HG02642 (cell line): ENCODE results near the gene UGGT2.
"Not testable (repeated sequence)": the region's sequence is repeated elsewhere in the genome, so short reads cannot be mapped to it uniquely, and the experiment has no call there.

ENCODE experiments used
- ATAC-seq: cut with Tn5 transposase; IDR thresholded peaks from one replicate; pipeline ENCODE4 v1.9.1; 2021; ENCODE audit warnings: mild to moderate bottlenecking; ENCODE audit not compliant: unreplicated experiment, poor library complexity

Gene UGGT2

DNA sequence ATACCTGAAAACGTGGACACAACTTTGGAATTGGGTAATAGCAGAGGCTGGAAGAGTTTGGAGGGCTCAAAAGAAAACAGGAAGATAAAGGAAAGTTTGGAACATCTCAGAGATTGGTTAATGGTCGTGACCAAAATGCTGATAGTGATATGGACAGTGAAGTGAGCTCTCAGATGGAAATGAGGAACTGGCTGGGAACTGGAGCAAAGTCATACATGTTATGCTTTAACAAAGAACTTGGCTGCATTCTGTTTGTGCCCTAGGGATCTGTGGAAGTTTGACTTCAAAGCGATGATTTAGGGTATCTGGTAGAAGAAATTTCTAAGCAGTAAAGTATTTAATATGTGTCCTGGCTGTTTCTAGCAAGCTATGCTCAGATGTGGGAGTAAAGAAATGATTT lies 240.1 kb downstream of the UGGT2 start:
- no peak for ATAC-seq

DNA sequence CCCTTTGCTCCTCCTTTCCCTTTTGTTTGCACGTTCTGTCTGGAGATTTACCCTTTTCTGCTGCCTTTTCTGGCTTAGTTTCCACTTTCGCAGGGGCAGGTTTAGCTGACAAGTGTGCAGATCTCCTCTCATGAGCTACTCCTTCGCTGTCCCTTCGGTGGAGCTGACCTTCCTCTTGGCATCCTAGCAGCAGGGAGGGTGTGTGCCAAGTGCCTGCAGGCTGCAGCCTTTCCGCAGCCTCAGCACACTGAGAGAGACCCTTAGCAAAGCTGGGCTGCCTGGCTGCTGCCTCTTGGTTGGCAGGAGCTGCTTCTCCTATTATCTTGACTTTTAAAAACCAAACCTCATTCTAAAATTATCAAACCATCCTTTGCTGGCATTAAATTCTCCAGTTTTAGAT lies 243.8 kb downstream of the UGGT2 start:
- ATAC-seq: no peak

DNA sequence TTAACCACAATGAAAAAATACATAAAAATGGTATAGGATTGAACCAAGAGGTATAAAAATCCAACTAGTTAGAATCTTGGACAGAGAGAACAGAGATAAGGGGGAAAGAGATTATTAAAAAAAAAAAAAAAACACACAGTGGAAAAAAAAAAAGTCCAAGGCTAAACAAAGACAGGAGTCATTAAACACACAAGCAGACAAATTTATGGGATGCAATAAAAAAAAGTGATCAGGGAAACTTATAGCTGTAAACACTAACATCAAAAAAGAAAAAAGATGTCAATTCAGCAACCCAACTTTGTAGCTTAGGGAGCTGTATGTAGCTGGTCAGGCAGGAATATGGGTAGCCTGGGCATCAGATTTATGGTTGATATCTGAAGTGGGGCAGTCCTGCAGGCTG lies 247.3 kb downstream of the UGGT2 start:
- no peak for ATAC-seq

DNA sequence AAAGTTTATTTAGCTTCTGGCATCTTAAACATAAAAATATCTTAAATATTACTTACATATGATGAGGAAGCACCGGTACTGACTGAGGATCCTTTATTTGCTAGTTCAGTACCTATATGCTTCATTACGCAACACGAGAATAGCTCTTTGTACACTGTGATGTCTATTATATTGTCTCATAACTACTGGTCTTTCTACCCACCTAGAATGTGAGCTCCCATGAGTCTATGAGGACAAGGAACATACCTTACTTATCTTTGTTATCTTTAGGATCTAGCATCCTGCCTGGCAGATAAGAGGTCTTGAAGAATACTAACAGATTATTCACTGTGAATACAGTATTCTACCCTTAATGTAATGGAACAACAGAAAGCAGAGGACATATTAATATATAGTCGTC lies 251.4 kb downstream of the UGGT2 start:
- ATAC-seq: no peak

DNA sequence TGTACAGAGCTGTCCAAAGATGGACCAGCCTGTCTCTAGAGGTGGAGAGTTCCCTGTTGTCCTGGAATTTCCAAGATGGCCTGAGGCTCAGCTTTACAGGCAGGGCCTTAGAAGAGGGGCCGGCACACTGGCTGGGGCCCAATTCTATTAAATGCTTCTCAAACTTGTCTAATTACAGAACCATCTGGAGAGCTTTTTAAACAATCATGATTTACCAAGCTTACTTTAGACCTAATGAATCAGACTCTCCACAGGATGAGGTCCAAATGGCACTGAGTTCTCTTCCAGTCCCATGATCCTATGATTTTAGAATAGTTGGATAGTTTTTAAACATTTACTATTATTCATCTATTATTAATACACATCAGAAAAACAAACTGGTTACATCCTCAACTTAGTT lies 252.8 kb downstream of the UGGT2 start:
- ATAC-seq: no peak

DNA sequence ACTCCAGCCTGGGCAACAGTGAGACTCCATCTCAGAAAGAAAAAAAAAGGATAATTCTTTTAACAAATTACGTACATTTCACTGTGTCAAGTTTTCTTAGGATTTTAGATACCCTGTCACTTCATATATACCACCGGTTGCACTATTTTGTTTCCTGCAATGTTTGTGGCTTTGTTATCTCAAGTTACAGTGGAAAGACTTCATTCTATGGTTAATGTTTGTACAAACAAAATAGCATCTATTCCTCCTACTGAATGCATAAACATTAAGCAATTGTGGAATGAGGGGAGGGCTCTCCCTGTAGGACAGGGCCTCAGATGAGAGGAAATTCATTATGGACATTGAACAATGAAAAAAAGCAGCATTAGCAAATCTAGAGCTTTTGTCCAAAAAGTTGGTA lies 256.2 kb downstream of the UGGT2 start:
- ATAC-seq: no peak

DNA sequence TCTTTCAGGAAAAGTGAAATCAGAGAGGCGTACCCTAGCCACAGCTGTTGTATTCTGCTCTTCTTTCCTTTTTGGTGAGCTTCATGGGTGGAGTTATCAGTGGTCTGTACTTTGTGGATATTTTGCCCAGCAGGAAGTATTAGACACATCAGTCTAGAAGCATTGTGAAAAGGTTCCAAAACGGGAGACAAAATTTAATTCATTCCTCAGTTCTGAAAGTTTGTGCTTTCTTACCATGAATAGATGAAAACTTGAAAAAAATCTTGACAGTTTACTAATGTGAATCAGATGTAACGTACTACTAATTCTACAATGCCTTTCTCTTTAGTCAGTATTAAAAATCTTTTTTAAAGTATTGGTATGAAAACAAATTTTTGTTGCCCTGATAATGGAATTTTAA lies 259.4 kb downstream of the UGGT2 start:
- ATAC-seq: no peak

DNA sequence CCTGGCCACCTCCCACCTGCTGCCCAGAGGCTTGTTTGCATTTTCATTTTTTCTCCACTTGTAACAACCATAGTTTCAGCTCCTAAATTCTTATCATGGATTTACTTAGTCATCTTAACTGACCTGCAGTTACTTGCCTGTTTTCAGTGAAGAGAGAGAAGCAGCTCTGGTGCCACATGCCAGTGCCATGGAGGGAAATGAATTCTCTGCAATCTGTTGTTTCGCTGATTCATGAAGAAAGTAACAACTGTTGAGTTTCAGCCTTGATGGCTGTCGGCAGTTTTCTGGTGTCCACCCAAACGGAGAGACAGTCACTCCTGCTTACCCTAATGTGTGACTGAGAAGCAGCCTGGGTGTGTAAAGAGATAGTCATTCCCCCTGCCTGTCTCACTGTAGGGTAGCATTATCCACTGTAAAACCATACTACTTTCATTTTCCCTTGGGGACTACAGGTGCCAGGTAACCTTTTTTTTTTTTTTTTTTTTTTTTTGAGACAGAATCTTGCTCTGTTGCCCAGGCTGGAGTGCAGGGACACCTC lies 260.1 kb downstream of the UGGT2 start:
- no peak for ATAC-seq

DNA sequence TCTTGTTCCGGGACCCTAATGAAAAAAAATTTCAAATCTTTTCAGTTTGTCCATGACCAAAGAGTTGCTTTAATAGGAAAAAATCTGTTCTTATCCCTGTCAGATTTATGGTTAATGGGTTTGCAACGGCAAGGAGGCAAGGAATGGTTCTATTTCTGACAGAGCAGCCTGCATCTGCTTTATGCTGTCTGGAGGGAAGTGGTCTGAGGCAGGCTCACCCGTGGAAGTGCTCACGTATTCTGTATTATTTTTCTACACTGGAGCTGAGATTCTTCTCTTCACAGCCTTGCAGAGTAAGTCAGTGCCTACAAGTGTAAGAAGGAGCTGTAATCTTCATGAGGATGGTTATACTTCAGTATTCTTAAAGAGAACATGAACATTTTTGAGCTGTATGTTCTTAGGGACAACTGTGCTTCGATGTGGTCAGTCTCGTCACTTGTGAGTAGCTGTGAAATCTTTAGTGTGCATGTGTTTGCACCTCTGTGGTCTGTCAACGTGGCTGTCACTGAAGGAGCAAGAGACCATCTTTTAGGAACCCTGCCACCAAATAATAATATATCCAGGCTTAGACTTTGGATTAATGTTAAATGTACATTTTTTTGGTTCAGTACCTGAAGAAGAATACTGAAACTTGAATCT lies 262.0 kb downstream of the UGGT2 start:
- ATAC-seq: no peak

DNA sequence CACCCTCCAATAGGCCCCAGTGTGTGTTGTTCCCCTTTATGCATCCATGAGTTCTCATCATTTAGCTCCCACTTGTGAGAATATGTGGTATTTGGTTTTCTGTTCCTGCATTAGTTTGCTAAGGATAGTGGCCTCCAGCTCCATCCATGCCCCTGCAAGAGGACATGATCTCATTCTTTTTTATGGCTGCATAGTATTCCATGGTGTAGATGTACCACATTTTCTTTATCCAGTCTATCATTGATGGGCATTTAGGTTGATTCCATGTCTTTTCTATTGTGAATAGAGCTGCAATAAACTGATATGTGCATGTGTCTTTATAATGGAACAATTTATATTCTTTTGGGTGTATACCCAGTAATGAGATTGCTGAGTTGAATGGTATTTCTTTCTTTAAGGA lies 263.9 kb downstream of the UGGT2 start:
- not testable (repeated sequence) for ATAC-seq

DNA sequence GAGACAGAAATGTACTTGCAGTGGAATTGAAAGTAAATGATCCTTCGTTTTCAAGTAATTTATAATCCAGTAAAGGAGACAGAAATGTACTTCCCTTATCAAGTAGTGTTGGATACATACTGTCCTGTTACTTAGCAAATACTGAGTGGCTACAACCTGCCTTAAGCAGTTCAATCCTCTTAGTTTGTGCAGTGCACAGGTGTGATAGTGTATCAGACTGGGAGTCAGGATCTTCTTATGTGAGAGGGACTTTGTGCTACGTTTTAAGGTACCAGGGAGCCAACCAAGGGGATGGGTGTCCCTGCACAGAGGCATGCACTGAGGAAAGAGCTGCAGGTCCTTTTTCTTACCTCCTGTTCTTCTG lies 265.1 kb downstream of the UGGT2 start:
- ATAC-seq: no peak

DNA sequence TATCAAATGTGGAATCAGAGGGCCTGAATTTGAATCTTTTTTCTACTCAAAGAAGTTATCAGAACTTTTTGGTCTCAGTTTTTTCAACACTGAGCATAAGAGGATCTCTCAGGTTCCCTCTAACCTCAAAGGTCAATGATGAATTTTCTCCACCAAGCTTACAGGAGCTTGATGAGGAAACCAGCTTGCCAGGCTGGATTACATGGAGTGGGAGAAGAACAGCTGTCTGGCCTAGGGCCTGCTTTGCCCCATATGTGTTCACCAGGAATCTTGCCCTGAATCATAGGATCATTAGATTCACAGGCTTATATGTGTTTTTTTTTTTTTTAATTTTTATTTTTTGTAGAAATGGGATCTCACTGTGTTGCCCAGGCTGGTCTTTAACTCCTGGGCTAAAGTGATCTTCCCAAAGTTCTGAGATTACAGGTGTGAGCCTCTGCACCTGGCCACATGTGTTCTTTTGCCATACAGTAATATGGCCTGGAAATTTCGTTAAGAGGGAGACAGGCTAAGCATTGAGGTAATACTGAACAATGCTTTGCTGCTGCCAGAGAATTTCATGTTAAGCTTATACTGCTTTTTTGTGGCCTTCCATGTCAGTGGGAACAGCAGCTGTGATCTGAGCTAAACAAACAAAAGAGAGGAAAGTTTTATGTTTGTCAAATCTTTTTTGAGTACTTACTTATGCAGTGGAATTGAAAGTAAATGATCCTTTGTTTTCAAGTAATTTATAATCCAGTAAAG lies 265.7 kb downstream of the UGGT2 start:
- ATAC-seq: no peak

DNA sequence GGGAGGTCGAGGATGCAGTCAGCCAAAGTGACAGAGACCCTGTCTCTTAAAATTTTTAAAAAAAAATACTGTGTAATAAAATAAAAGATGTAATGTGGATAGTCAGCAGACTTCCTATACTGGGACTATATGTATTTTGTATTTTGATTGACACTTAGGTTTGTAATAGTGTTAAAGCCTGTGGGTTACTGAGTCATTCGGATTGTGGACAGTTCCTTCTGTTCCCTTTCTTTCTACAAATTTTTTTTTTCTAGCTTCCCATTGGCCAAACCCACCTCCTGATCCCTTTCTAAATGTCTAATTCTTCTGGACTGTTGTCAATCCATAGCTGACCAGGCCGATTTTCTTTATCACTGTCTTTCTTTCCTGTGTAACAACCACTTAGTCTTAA lies 268.3 kb downstream of the UGGT2 start:
- ATAC-seq: no peak

DNA sequence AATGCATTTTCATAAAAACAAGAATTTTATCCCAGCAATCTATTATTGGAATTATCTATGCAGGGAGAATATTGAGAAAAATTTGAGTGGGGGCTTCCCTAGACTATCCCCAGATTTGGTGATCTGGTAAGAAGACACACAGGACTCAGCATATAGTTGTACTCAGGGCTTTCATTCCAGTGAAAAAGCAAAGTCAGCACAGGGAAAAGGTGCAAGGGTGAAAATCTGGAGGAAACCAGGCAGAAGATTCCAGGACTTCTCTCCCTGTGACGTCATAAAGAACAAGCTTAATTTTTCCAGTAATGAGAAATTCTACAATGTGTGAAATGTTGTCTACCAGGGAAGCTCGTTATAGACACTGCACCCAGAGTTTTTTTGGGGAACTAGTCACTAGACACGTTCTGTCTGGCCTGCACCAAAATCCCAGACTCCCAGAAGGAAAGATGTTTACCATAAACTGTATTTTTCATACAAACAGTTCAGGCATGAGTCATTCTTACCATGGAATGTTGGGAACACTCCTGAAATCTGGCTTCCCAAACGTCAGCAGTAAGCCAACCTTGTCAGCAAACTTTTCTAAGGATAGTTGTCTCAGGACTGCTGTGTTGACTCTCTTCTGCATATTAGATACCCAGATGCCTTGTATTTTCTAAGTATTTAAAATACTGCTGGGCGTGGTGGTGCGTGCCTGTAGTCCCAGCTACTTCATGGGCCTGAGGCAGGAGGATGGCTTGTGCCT lies 268.9 kb downstream of the UGGT2 start:
- ATAC-seq: no peak

DNA sequence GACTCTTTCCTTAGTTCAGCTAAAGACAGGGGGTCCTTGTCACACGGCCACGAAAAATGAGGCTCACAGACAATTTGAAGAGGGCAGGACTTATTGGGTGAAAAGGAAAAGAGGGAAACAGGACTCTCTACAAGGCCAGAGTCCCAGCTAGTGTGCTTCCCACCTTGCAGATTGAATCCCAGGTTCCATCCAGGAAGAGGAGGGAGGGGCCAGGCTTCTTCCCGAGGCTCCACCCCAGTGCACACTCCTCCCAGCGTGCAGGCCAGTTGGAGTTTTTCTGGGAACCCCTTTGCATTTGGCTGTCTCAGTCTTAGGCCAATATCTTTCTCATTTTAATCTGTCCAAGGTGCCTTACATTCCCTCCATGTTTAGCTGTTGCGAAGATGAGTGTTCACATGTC lies 269.5 kb downstream of the UGGT2 start:
- ATAC-seq: no peak

DNA sequence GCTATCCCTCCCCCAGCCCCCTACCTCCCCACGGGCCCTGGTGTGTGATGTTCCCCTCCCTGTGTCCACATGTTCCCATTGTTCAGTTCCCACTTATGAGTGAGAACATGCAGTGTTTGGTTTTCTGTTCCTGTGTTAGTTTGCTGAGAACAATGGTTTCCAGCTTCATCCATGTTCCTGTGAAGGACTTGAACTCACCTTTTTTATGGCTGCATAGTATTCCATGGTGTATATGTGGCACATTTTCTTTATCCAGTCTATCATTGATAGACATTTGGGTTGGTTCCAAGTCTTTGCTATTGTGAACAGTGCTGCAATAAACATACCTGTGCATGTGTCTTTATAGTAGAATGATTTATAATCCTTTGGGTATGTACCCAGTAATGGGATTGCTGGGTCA lies 271.3 kb downstream of the UGGT2 start:
- ATAC-seq: not testable (repeated sequence)

DNA sequence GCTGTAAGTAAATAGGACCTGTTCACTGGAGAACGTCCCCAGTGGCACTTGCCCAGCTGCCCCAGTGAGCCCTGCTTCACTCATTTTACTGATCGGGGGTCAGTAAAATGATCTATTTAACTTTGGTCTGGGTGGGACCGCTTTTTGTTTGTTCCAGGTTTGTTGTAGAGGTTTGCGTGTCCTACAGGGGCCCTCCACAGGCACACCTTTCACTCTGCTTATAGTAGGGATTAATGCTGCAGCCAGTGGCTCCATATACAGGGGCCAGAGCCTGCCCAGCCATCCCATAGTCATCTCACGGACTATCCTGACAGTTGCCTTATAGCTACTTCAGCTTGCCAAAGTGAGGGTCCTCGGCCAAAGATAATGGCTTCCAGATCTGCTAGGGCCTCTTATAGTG lies 272.2 kb downstream of the UGGT2 start:
- ATAC-seq: no peak

DNA sequence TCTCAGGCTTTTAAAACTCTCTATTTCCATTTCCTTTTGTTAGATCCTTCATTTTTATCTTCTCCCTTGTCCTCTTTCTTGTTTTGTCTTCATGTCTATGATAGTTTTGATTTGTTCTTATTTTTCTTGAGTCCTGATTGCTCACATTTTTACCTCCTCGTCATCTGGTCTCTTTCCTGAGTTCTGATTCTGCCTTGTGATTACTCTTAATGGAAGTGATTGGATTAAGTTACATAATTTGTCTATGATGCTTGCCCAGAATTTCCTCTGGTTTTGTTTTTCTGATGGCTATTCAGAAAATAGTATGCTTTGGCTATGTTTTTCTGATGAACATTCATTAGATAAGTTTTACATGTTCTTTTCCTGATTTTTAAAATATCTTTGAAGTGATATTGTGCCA lies 273.7 kb downstream of the UGGT2 start:
- no peak for ATAC-seq

DNA sequence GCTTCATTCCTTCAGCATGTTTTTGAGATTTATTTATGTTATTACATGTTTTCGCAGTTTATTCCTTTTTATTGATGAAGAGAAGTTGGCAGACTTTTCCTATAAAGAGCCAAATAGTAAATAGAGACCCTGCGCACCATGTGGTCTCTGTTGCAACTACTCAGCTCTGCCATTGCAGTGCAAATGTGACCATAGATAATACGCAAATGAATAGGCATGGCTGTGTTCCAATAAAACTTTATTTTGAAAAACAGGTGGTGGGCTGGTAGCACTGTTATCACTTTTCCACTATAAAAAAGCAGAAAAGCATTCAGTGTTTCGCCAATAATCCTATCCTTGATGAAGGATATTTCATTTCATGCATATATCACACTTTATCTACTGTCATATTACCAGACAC lies 281.3 kb downstream of the UGGT2 start:
- ATAC-seq: no peak

DNA sequence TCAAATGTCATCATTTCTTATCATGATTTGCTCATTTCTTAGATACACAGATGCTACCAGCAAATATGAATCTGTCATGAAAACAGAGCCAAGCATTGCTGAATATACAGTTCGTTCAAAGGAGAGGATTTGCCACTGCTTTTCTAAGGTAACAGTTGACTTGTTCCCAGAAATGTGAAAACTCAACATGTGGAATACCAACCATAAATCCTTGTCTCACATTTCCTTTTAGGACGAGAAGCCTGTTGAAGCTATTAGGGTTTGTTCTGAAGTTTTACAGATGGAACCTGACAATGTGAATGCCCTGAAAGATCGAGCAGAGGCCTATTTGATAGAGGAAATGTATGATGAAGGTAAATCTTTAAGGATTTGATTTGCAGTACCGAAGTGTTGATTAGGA lies 289.6 kb downstream of the UGGT2 start:
- no peak for ATAC-seq

DNA sequence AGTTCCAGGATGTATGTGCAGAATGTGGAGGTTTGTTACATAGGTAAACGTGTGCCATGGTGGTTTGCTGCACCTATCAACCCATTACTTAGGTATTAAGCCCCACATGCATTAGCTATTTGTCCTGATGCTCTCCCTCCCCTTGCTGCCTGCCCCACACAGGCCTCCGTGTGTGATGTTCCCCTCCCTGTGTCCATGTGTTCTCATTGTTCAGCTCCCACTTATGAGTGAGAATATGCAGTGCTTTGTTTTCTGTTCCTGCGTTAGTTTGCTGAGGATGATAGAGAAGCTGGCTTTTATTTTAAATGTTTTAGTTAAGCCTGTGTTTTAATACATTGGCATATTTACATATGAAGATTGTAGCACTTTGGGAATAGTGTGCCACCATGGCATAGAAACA lies 290.6 kb downstream of the UGGT2 start:
- ATAC-seq: not testable (repeated sequence)
